ENCODE measurements around the gene PITPNM3. TPM values are rescaled to one million over a fixed set of nuclear protein-coding genes. Genes with fewer than 3 reads are reported as not detected.

The PITPNM3 gene
- total RNA-seq, 4 donors from 2014 or later = 0.13 to 0.87 (median 0.41) TPM

DNA sequence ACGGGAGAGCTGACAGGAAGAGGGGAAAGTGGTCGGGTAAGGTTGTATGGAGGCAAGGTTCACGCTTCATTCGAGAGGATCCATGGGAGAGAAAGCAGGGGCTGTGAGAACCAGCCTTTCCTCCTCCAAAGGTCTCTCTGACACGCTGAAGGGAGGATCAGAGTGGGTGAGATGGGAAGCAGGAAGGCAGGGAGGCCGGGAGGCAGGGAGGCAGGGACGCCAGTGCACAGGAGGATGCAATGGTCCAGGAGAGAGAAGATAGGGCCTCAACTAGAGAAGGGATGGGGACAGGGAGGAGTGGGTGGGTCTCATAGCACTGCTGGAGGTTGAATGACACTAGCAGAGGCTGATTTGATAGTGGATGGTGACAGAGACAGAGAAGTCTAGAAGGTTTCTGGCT, 58.0 kb downstream of the PITPNM3 start:
- intact Hi-C loops (cut with DNase I; ENCODE audit: low total_unique reads) (no loop called here), in situ Hi-C loops (cut with MboI; ENCODE audit: low sequenced_read_pairs in 4 of 4) (no loop called here)
- H3K27ac ChIP-seq = no peak overlapping the region
- no peak overlapping the region for H3K4me3 ChIP-seq
- no peaks in the 10 kb centered on the region for H3K27me3 ChIP-seq
- ATAC-seq (no peak), DNase-seq (no peak)
- peaks cover 8 to 16% of the 10 kb centered on the region in 2 donors for H3K4me1 ChIP-seq
- TF ChIP-seq CTCF (IDR thresholded peaks at IDR 0.05 in 4 of 5, conservative IDR thresholded peaks at IDR 0.05 in 1 of 5) (no peak), POLR2A (IDR thresholded peaks at IDR 0.05) (no peak)
- no peaks in the 10 kb centered on the region for H3K36me3 ChIP-seq
- no peaks in the 10 kb centered on the region for H3K9me3 ChIP-seq

- H3K27ac ChIP-seq = no peak overlapping the region
- TF ChIP-seq POLR2A (IDR thresholded peaks at IDR 0.05) = no peak
- no peak for TF ChIP-seq CTCF (IDR thresholded peaks at IDR 0.05 in 4 of 5, conservative IDR thresholded peaks at IDR 0.05 in 1 of 5)
- in situ Hi-C loops (cut with MboI; ENCODE audit: low sequenced_read_pairs in 4 of 4) = no loop called here
- no peaks in the 10 kb centered on the region for H3K36me3 ChIP-seq
- intact Hi-C loops (cut with DNase I; ENCODE audit: low total_unique reads) = no loop called here
- no peak overlapping the region for H3K4me3 ChIP-seq
- ATAC-seq = no peak
- H3K27me3 ChIP-seq = no peaks in the 10 kb centered on the region
- no peaks in the 10 kb centered on the region for H3K9me3 ChIP-seq
- H3K4me1 ChIP-seq = peaks cover 8 to 16% of the 10 kb centered on the region in 2 donors
- no peak for DNase-seq
Observed at GRCh38 chr17:6497496-6498221, 58.7 kb downstream of the PITPNM3 start.

- H3K27ac ChIP-seq = no peak overlapping the region
- DNase-seq (no peak), ATAC-seq (peak in 1 of 2 donors; percentile 44)
- no peaks in the 10 kb centered on the region for H3K27me3 ChIP-seq
- TF ChIP-seq POLR2A (IDR thresholded peaks at IDR 0.05) (no peak), CTCF (IDR thresholded peaks at IDR 0.05 in 4 of 5, conservative IDR thresholded peaks at IDR 0.05 in 1 of 5) (no peak)
- intact Hi-C loops (cut with DNase I; ENCODE audit: low total_unique reads) (no loop called here), in situ Hi-C loops (cut with MboI; ENCODE audit: low sequenced_read_pairs in 4 of 4) (no loop called here)
- peaks cover 8 to 16% of the 10 kb centered on the region in 2 donors for H3K4me1 ChIP-seq
- H3K4me3 ChIP-seq = no peak overlapping the region
- H3K36me3 ChIP-seq = no peaks in the 10 kb centered on the region
- H3K9me3 ChIP-seq = no peaks in the 10 kb centered on the region
Observed at GRCh38 chr17:6496640-6497441, 59.5 kb downstream of the PITPNM3 start.

DNA sequence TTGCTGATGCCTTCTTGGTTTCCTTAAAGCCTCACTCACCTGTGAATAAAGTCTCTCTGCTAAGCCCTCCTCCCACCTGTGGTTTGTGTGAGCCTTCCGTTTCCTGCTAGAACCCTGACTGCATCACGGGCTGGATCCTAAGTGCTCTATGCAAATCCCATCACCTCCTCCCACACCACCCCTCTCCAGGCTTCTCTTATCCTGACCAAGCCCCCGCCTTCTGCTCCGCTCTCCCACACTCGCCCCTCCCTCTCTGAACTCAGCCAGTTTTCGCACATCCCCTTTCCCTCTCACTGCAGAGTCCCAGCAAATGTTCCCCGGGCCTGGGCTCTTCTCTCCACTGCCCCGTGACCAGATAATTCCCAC, 60.3 kb downstream of the PITPNM3 start:
- Histone ChIP-seq H3K36me3 (no peaks in the 10 kb centered on the region), H3K4me3 (no peak overlapping the region), H3K9me3 (no peaks in the 10 kb centered on the region), H3K27me3 (no peaks in the 10 kb centered on the region), H3K27ac (no peak overlapping the region), H3K4me1 (peaks cover 8 to 16% of the 10 kb centered on the region in 2 donors)
- TF ChIP-seq CTCF (IDR thresholded peaks at IDR 0.05 in 4 of 5, conservative IDR thresholded peaks at IDR 0.05 in 1 of 5) = no peak
- TF ChIP-seq POLR2A (IDR thresholded peaks at IDR 0.05) = no peak
- ATAC-seq = no peak
- intact Hi-C loops (cut with DNase I; ENCODE audit: low total_unique reads) = no loop called here
- no peak for DNase-seq
- in situ Hi-C loops (cut with MboI; ENCODE audit: low sequenced_read_pairs in 4 of 4) = no loop called here
